ENCODE data around the gene PRKCG.
"Not testable (repeated sequence)": the region's sequence is repeated elsewhere in the genome, so short reads cannot be mapped to it uniquely, and the experiment has no call there.

Gene PRKCG

GRCh38 chr19:53881482-53882390 is at the start of gene PRKCG:
Gene PRKCG, plus strand, starts transcription at chr19:53882197. Its CDS starts 298 bp downstream, at chr19:53882495.
- no peak for DNase-seq

GRCh38 chr19:53832861-53833260 is 49.1 kb upstream of the PRKCG start:
- not testable (repeated sequence) for DNase-seq

GRCh38 chr19:53838446-53838845 is 43.6 kb upstream of the PRKCG start:
- not testable (repeated sequence) for DNase-seq

- DNase-seq: not testable (repeated sequence)
Observed at GRCh38 chr19:53840241-53840640, 41.8 kb upstream of the PRKCG start.

GRCh38 chr19:53840914-53841313 is 41.1 kb upstream of the PRKCG start:
- DNase-seq: not testable (repeated sequence)

- DNase-seq: no peak
Observed at GRCh38 chr19:53844849-53845246, 37.1 kb upstream of the PRKCG start.

GRCh38 chr19:53847555-53847954 is 34.4 kb upstream of the PRKCG start:
- DNase-seq: no peak

GRCh38 chr19:53849237-53849676 is 32.7 kb upstream of the PRKCG start:
- DNase-seq: no peak

- no peak for DNase-seq
Observed at GRCh38 chr19:53853707-53854106, 28.3 kb upstream of the PRKCG start.

- no peak for DNase-seq
Observed at GRCh38 chr19:53864308-53864836, 17.6 kb upstream of the PRKCG start.

- DNase-seq: no peak
Observed at GRCh38 chr19:53865523-53865917, 16.5 kb upstream of the PRKCG start.

GRCh38 chr19:53865918-53866864 is 15.8 kb upstream of the PRKCG start:
- peak; percentile 50 for DNase-seq

GRCh38 chr19:53866865-53867224 is 15.2 kb upstream of the PRKCG start:
- no peak for DNase-seq

GRCh38 chr19:53867225-53868090 is 14.5 kb upstream of the PRKCG start, which contains the start of gene MYADM:
Gene MYADM, plus strand, starts transcription at chr19:53867883. Its CDS starts 5,647 bp downstream, at chr19:53873530.
- peak; percentile 93 for DNase-seq

- peak; percentile 21 for DNase-seq
Observed at GRCh38 chr19:53868091-53868891, 13.7 kb upstream of the PRKCG start.

- peak; percentile 82 for DNase-seq
Observed at GRCh38 chr19:53868892-53869804, 12.8 kb upstream of the PRKCG start.

GRCh38 chr19:53869805-53870484 is 12.1 kb upstream of the PRKCG start:
- not testable (repeated sequence) for DNase-seq

- peak; percentile 69 for DNase-seq
Observed at GRCh38 chr19:53870485-53870844, 11.5 kb upstream of the PRKCG start.

GRCh38 chr19:53871454-53871853 is 10.5 kb upstream of the PRKCG start:
- DNase-seq: no peak

All from hematopoietic multipotent progenitor cell treated with erythropoietin and hydrocortisone succinate and interleukin-3 and kit ligand, for 8 days (in vitro differentiated cells).